Measurements from ENCODE around the gene RAD23A.
"Not testable (repeated sequence)": the region's sequence is repeated elsewhere in the genome, so short reads cannot be mapped to it uniquely, and the experiment has no call there.

The RAD23A gene

GRCh38 chr19:12937093-12937926 lies 8.4 kb upstream of the RAD23A start:
- H3K27ac ChIP-seq = no peak overlapping the region
- no peak for DNase-seq (ENCODE audit: low read depth, low spot score)

- peak; percentile 93 for DNase-seq (ENCODE audit: low read depth, low spot score)
- H3K27ac ChIP-seq = peak within 1 kb of the TSS; percentile 70
Observed at GRCh38 chr19:12937927-12938778, 7.5 kb upstream of the RAD23A start, which contains the start of gene CALR. TSS of gene CALR (plus strand) at chr19:12938609. CDS start at chr19:12938680, 71 bp downstream.

GRCh38 chr19:12938779-12939601 lies 6.7 kb upstream of the RAD23A start:
- peak overlapping the region; percentile 70 for H3K27ac ChIP-seq
- DNase-seq (ENCODE audit: low read depth, low spot score) = no peak

GRCh38 chr19:12939975-12940423 lies 5.7 kb upstream of the RAD23A start:
- peak overlapping the region; percentile 70 for H3K27ac ChIP-seq
- DNase-seq (ENCODE audit: low read depth, low spot score) = no peak

GRCh38 chr19:12940897-12941296 lies 4.8 kb upstream of the RAD23A start:
- DNase-seq (ENCODE audit: low read depth, low spot score) = no peak
- H3K27ac ChIP-seq = peak overlapping the region; percentile 70

- DNase-seq (ENCODE audit: low read depth, low spot score) = no peak
- H3K27ac ChIP-seq = peak overlapping the region; percentile 70
Observed at GRCh38 chr19:12943437-12944044, 2.1 kb upstream of the RAD23A start.

- peak overlapping the region; percentile 95 for H3K27ac ChIP-seq
- DNase-seq (ENCODE audit: low read depth, low spot score) = no peak
Observed at GRCh38 chr19:12944104-12944674, 1.5 kb upstream of the RAD23A start.

- peak overlapping the region; percentile 95 for H3K27ac ChIP-seq
- no peak for DNase-seq (ENCODE audit: low read depth, low spot score)
Observed at GRCh38 chr19:12946092-12946721, 545 bp downstream of the RAD23A start.

GRCh38 chr19:12946731-12947496 lies 1.3 kb downstream of the RAD23A start:
- no peak for DNase-seq (ENCODE audit: low read depth, low spot score)
- peak overlapping the region; percentile 95 for H3K27ac ChIP-seq

- H3K27ac ChIP-seq = no peak overlapping the region
Observed at GRCh38 chr19:12947702-12948611, 2.3 kb downstream of the RAD23A start.

GRCh38 chr19:12948612-12949362 lies 3.1 kb downstream of the RAD23A start:
- H3K27ac ChIP-seq = no peak overlapping the region
- DNase-seq (ENCODE audit: low read depth, low spot score) = no peak

More at GRCh38 chr19:12947702-12948611, 2.3 kb downstream of the RAD23A start:
- DNase-seq (ENCODE audit: low read depth, low spot score) = no peak

GRCh38 chr19:12949363-12950283 lies 4.0 kb downstream of the RAD23A start:
- no peak overlapping the region for H3K27ac ChIP-seq
- DNase-seq (ENCODE audit: low read depth, low spot score) = no peak

GRCh38 chr19:12952050-12952449 lies 6.4 kb downstream of the RAD23A start:
- not testable (repeated sequence) for DNase-seq (ENCODE audit: low read depth, low spot score)
- H3K27ac ChIP-seq = peak overlapping the region; percentile 80

- peak overlapping the region; percentile 80 for H3K27ac ChIP-seq
Observed at GRCh38 chr19:12952488-12953137, 7.0 kb downstream of the RAD23A start.

More at GRCh38 chr19:12952488-12953137, 7.0 kb downstream of the RAD23A start:
- no peak for DNase-seq (ENCODE audit: low read depth, low spot score)

Data from epithelial cell of prostate (primary cell).